ENCODE measurements around the gene SOX6. TPM values are rescaled to one million over a fixed set of nuclear protein-coding genes. Genes with fewer than 3 reads are reported as not detected.

Gene SOX6
- total RNA-seq, 1 experiment from 2014 or later, result not detected

DNA sequence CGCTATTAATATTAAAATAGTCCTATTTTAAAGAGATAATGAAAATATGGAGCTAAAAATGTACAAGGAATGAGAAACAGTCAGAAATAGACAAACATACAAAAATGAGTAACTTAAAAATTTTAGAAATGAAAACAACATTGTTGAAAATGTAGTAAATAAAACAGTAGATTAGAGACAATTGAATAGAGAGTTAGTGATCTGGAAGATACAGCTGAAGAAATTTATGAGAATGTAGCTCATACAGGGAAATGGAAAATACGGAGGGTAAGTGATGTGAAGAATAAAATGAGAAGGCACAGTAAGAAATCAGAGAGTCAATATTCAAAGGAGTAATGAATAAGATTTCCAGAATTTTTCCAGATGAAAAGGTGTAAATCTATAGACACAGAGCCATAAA is 424.8 kb downstream of the SOX6 start:
- peaks cover 3 to 14% of the 10 kb centered on the region in 2 experiments; a peak in 4 of 5 replicates for H3K9me3 Mint-ChIP-seq

More for the DNA sequence above, 424.8 kb downstream of the SOX6 start:
- Histone ChIP-seq H2AFZ (ENCODE audit: low read length) (no peak overlapping the region), H3K4me2 (ENCODE audit: insufficient read depth, insufficient read length, low read length) (no peak overlapping the region), H3K79me1 (ENCODE audit: insufficient read depth, low read depth, low read length, poor library complexity, severe bottlenecking) (no peaks in the 10 kb centered on the region), H3K9me3 (ENCODE audit: control insufficient read depth, low read depth, low read length) (no peaks in the 10 kb centered on the region), H3K4ac (ENCODE audit: low read depth, low read length) (no peak overlapping the region), H3K23ac (ENCODE audit: insufficient read length, low read depth, low read length) (no peak overlapping the region), H3K27me3 (ENCODE audit: insufficient read depth, low read length) (no peaks in the 10 kb centered on the region), H4K91ac (ENCODE audit: insufficient read length, low read depth, low read length) (no peak overlapping the region), H3K56ac (ENCODE audit: insufficient read length, low read depth, low read length) (no peak overlapping the region), H3K27ac (ENCODE audit: insufficient read length, low read depth, low read length) (no peak overlapping the region), H2BK5ac (ENCODE audit: insufficient read length, low read length) (no peak overlapping the region), H4K8ac (replicated peaks; ENCODE audit: insufficient read length, low read depth, low read length) (no peak overlapping the region), H3K18ac (ENCODE audit: insufficient read length, low read depth, low read length) (no peak overlapping the region), H2BK15ac (ENCODE audit: low read depth, low read length) (no peak overlapping the region), H3K9ac (ENCODE audit: extremely low read depth, insufficient read length, low read length) (no peak overlapping the region), H3K79me2 (ENCODE audit: insufficient read depth, low read length) (no peaks in the 10 kb centered on the region), H3K23me2 (ENCODE audit: insufficient read length, low read depth, low read length, poor library complexity, severe bottlenecking) (no peaks in the 10 kb centered on the region), H3K14ac (ENCODE audit: insufficient read depth, low read length) (no peak overlapping the region), H3T11ph (ENCODE audit: low read length) (no peak overlapping the region), H2BK12ac (ENCODE audit: insufficient read length, low read depth, low read length) (no peak overlapping the region), H4K5ac (ENCODE audit: insufficient read length, low read depth, low read length) (no peak overlapping the region), H2BK20ac (ENCODE audit: low read depth, low read length, poor library complexity, severe bottlenecking) (no peak overlapping the region), H2BK120ac (ENCODE audit: low read depth, low read length, poor library complexity, severe bottlenecking) (no peak overlapping the region), H2AK5ac (ENCODE audit: insufficient read length, low read length) (no peak overlapping the region), H3K4me1 (ENCODE audit: insufficient read depth, low read length) (no peaks in the 10 kb centered on the region), H4K20me1 (ENCODE audit: control insufficient read depth, insufficient read depth, insufficient read length) (no peaks in the 10 kb centered on the region)
- DNase-seq, result no peak
- H3K4me1 Mint-ChIP-seq, result no peaks in the 10 kb centered on the region
- TF ChIP-seq, protein P1, sequence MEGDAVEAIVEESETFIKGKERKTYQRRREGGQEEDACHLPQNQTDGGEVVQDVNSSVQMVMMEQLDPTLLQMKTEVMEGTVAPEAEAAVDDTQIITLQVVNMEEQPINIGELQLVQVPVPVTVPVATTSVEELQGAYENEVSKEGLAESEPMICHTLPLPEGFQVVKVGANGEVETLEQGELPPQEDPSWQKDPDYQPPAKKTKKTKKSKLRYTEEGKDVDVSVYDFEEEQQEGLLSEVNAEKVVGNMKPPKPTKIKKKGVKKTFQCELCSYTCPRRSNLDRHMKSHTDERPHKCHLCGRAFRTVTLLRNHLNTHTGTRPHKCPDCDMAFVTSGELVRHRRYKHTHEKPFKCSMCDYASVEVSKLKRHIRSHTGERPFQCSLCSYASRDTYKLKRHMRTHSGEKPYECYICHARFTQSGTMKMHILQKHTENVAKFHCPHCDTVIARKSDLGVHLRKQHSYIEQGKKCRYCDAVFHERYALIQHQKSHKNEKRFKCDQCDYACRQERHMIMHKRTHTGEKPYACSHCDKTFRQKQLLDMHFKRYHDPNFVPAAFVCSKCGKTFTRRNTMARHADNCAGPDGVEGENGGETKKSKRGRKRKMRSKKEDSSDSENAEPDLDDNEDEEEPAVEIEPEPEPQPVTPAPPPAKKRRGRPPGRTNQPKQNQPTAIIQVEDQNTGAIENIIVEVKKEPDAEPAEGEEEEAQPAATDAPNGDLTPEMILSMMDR (conservative IDR thresholded peaks at IDR 0.05), result no peak
- H3K36me3 Mint-ChIP-seq (ENCODE audit: insufficient read depth in 1 of 3, low read depth in 3 of 3), result no peaks in the 10 kb centered on the region; a peak in 1 of 7 replicates
- H3K27me3 Mint-ChIP-seq (ENCODE audit: low read depth), result peaks cover 15% of the 10 kb centered on the region
- H3K27ac Mint-ChIP-seq, result no peak overlapping the region
- WGBS (ENCODE audit: extremely low coverage, insufficient read length, low lambda C conversion rate), result 100% methylated on average over 1 of the region's 2 CpGs
- no peak overlapping the region for H3K4me3 Mint-ChIP-seq
